IMR-90 (cell line): ENCODE results near the gene BNIP3. TPM values are rescaled to one million over a fixed set of nuclear protein-coding genes. Genes with fewer than 3 reads are reported as not detected.

Source experiments
- ATAC-seq: fragments of 200-7000 bp; cut with Tn5 transposase; 2 replicates; pipeline ENCODE4 v1.9.1; 2020; ENCODE audit warnings: low read depth, mild to moderate bottlenecking, moderate library complexity
- BruUV-seq: library from RNA; stranded (reverse); fragments of 400-500 nt; replicated peaks from 2 replicates; lab custom pipeline; 2021; lab: Mats Ljungman, UMichigan
- CTCF ChIA-PET: fragments of 300-600 bp; formaldehyde crosslinking; extraction: SDS; loops from one replicate; lab custom pipeline; 2021; ENCODE audit warnings: antibody characterized with exemption; lab: Yijun Ruan, JAX
- POLR2A ChIA-PET: fragments of 300-600 bp; sonication (Branson Sonifier 250); formaldehyde crosslinking; loops from one replicate; lab custom pipeline; 2022; ENCODE audit warnings: antibody characterized with exemption; ENCODE audit not compliant: unreplicated experiment; lab: Charles Lee
- DNase-seq: peaks from one replicate; pipeline ENCODE4 v3.0.0; 2013
- H2AFZ ChIP-seq: replicated peaks from 2 replicates; pipeline ENCODE3; 2013; ENCODE audit warnings: low read length, mild to moderate bottlenecking; ENCODE audit not compliant: poor library complexity
- H2AK5ac ChIP-seq: 2 replicates; pipeline ENCODE4 v1.6.1; 2013; ENCODE audit warnings: low read depth, low read length, inconsistent platforms
- H2AK9ac ChIP-seq: replicated peaks from 2 replicates; pipeline ENCODE3; 2013; ENCODE audit warnings: mild to moderate bottlenecking, low read depth, low read length, moderate library complexity; ENCODE audit not compliant: poor library complexity
- H2BK120ac ChIP-seq: 2 replicates; pipeline ENCODE4 v1.6.1; 2013; ENCODE audit warnings: low read depth, low read length, inconsistent platforms
- H2BK15ac ChIP-seq: 3 replicates; pipeline ENCODE4 v1.6.1; 2013; ENCODE audit warnings: low read depth, low read length, inconsistent platforms
- H2BK20ac ChIP-seq: 2 replicates; pipeline ENCODE4 v1.6.1; 2013; ENCODE audit warnings: low read depth, mild to moderate bottlenecking, inconsistent platforms, low read length, moderate library complexity
- H2BK5ac ChIP-seq: 2 replicates; pipeline ENCODE4 v1.6.1; 2013; ENCODE audit warnings: mild to moderate bottlenecking, low read depth, low read length, inconsistent platforms; ENCODE audit not compliant: poor library complexity, severe bottlenecking
- H3K14ac ChIP-seq: replicated peaks from 2 replicates; pipeline ENCODE4 v1.6.1; 2013; ENCODE audit warnings: low read depth, low read length, inconsistent platforms
- H3K18ac ChIP-seq: 2 replicates; pipeline ENCODE4 v1.6.1; 2013; ENCODE audit warnings: low read depth, low read length, control low read depth
- H3K23ac ChIP-seq: 2 replicates; pipeline ENCODE4 v1.6.1; 2013; ENCODE audit warnings: low read depth, low read length, inconsistent platforms
- H3K27ac ChIP-seq: 2 replicates; pipeline ENCODE4 v1.5.1; 2013; ENCODE audit warnings: mild to moderate bottlenecking, control low read depth, low read length; ENCODE audit not compliant: insufficient read depth
- H3K27me3 ChIP-seq: 2 replicates; pipeline ENCODE4 v1.6.1; 2013; ENCODE audit warnings: low read length; ENCODE audit not compliant: control insufficient read depth, insufficient read depth
- H3K36me3 ChIP-seq: 2 replicates; pipeline ENCODE4 v1.6.1; 2013; ENCODE audit warnings: low read length, mixed read lengths; ENCODE audit not compliant: control insufficient read depth, insufficient read depth
- H3K4ac ChIP-seq: 2 replicates; pipeline ENCODE4 v1.6.1; 2013; ENCODE audit warnings: low read depth, low read length, inconsistent platforms
- H3K4me1 ChIP-seq: 2 replicates; pipeline ENCODE4 v1.6.1; 2013; ENCODE audit warnings: low read length, mixed read lengths; ENCODE audit not compliant: control insufficient read depth, insufficient read depth
- H3K4me2 ChIP-seq: 2 replicates; pipeline ENCODE4 v1.6.1; 2013; ENCODE audit warnings: low read depth, mild to moderate bottlenecking, control low read depth, low read length, moderate library complexity
- H3K4me3 ChIP-seq: 2 replicates; pipeline ENCODE4 v1.5.1; 2013; ENCODE audit warnings: low read depth, mild to moderate bottlenecking, control low read depth, low read length, moderate library complexity; ENCODE audit not compliant: insufficient read depth
- H3K56ac ChIP-seq: 2 replicates; pipeline ENCODE4 v1.6.1; 2013; ENCODE audit warnings: low read length, inconsistent platforms; ENCODE audit not compliant: insufficient read depth; ENCODE audit errors: extremely low read depth
- H3K79me1 ChIP-seq, 2 experiments: 2 replicates each; pipeline ENCODE4 v1.6.1; 2013; ENCODE audit warnings: low read length in 2 of 2, inconsistent platforms in 1 of 2, low read depth in 1 of 2
- H3K9ac ChIP-seq: 2 replicates; pipeline ENCODE4 v1.6.1; 2013; ENCODE audit warnings: low read depth, low read length, control low read depth
- H3K9me1 ChIP-seq: 2 replicates; pipeline ENCODE4 v1.6.1; 2013; ENCODE audit warnings: low read length, inconsistent platforms; ENCODE audit not compliant: insufficient read depth
- H3K9me3 ChIP-seq: 2 replicates; pipeline ENCODE4 v1.6.1; 2013; ENCODE audit warnings: low read length; ENCODE audit not compliant: control insufficient read depth, insufficient read depth
- H4K20me1 ChIP-seq: 2 replicates; pipeline ENCODE4 v1.6.1; 2013; ENCODE audit warnings: low read length, inconsistent platforms; ENCODE audit not compliant: insufficient read depth
- H4K5ac ChIP-seq: 2 replicates; pipeline ENCODE4 v1.6.1; 2013; ENCODE audit warnings: mild to moderate bottlenecking, low read depth, low read length, control low read depth
- H4K8ac ChIP-seq, 2 experiments: 2 replicates each; pipeline ENCODE4 v1.6.1; 2013; ENCODE audit warnings: low read depth in 2 of 2, low read length in 2 of 2, control low read depth in 1 of 2, inconsistent platforms in 1 of 2
- H4K91ac ChIP-seq: 2 replicates; pipeline ENCODE4 v1.6.1; 2013; ENCODE audit warnings: low read depth, low read length, inconsistent platforms; ENCODE audit not compliant: insufficient read depth
- BHLHE40 ChIP-seq: fragments of 150-350 bp; IDR thresholded peaks from 2 replicates; pipeline ENCODE4 v1.6.1; 2016; ENCODE audit warnings: mild to moderate bottlenecking, low read depth, low read length
- CEBPB ChIP-seq: IDR thresholded peaks from 2 replicates; pipeline ENCODE4 v1.6.1; 2012; ENCODE audit warnings: low read depth, low read length, improper control_type of control experiment
- CHD1 ChIP-seq: IDR thresholded peaks from 2 replicates; pipeline ENCODE4 v1.6.1; 2012; ENCODE audit warnings: low read depth, low read length, improper control_type of control experiment
- ELK1 ChIP-seq: fragments of 150-350 bp; IDR thresholded peaks from 2 replicates; pipeline ENCODE4 v1.6.1; 2016; ENCODE audit warnings: low read depth, mild to moderate bottlenecking, low read length, moderate library complexity, borderline replicate concordance
- FOS ChIP-seq: fragments of 150-350 bp; IDR thresholded peaks from 2 replicates; pipeline ENCODE4 v1.6.1; 2016; ENCODE audit warnings: low read depth, low read length
- MAZ ChIP-seq: IDR thresholded peaks from 2 replicates; pipeline ENCODE4 v1.6.1; 2012; ENCODE audit warnings: low read depth, mild to moderate bottlenecking, low read length, improper control_type of control experiment, moderate library complexity, borderline replicate concordance
- NFE2L2 ChIP-seq: fragments of 150-350 bp; IDR thresholded peaks from 2 replicates; pipeline ENCODE4 v1.6.1; 2016; ENCODE audit warnings: low read depth, mild to moderate bottlenecking, low read length
- RAD21 ChIP-seq: IDR thresholded peaks from 2 replicates; pipeline ENCODE4 v1.6.1; 2012; ENCODE audit warnings: low read length, improper control_type of control experiment
- RFX5 ChIP-seq: IDR thresholded peaks from 2 replicates; pipeline ENCODE4 v1.8.0; 2012; ENCODE audit warnings: low read depth, mild to moderate bottlenecking, low read length, moderate library complexity
- USF2 ChIP-seq: fragments of 150-350 bp; IDR thresholded peaks from 2 replicates; pipeline ENCODE4 v1.6.1; 2017; ENCODE audit warnings: mild to moderate bottlenecking, antibody characterized with exemption, low read length, low read depth
- WGBS, 2 experiments: methylation state at CpG; one replicate each; pipeline versions ENCODE4 v1.1.5 to v1.1.7; 2013; ENCODE audit warnings: missing lambda C conversion rate in 2 of 2; ENCODE audit not compliant: insufficient read length in 1 of 2; ENCODE audit errors: extremely low coverage in 2 of 2; 5-methylcytosine and 5-hydroxymethylcytosine counted together
- dilution Hi-C: fragments of 300-500 bp; cut with HindIII; formaldehyde crosslinking; loops from one replicate; pipeline ENCODE4 v1.14.3; 2018; ENCODE audit warnings: low sequenced_read_pairs; ENCODE audit not compliant: unreplicated experiment
- in situ Hi-C: fragments of 300-500 bp; cut with MboI; formaldehyde crosslinking; loops from 3 replicates; pipeline ENCODE4 v1.14.3; 2019; ENCODE audit warnings: low sequenced_read_pairs, inconsistent platforms, mixed read lengths
- intact Hi-C: fragments of 100-400 bp; cut with micrococcal nuclease; formaldehyde crosslinking; loops from 2 replicates; pipeline ENCODE4 v1.10.0; 2022
- polyA plus RNA-seq, 3 experiments: library from polyadenylated mRNA; depleted of rRNA; stranded (reverse); fragments of >200 nt; gene quantifications; 2 replicates each; pipeline ENCODE4 v1.2.3, GENCODE V29; 2012; ENCODE audit warnings: low replicate concordance in 1 of 3
- total RNA-seq: library from RNA; depleted of rRNA; stranded (reverse); fragments of >200 nt; gene quantifications from 2 replicates; pipeline ENCODE4 v1.2.3, GENCODE V29; 2012
- TF ChIP-seq, protein P1 (sequence below): conservative IDR thresholded peaks from 2 replicates; pipeline ENCODE4 v1.5.1; 2012; ENCODE audit warnings: mild to moderate bottlenecking, low read depth, low read length, improper control_type of control experiment

The BNIP3 gene
- total and polyA plus RNA-seq, 2 of the 4 experiments (the other 2 are of a cell fraction), result 134 to 211 TPM

- WGBS, 2 experiments, result 60% methylated on average over 8 of the region's 16 CpGs; no CpG with 5 or more reads in 1 of the 2 experiments
- no peak for ATAC-seq
- H3K9ac ChIP-seq, result no peak overlapping the region
- no peak overlapping the region for H2BK15ac ChIP-seq
- H3K4ac ChIP-seq, result no peak overlapping the region
- H2BK120ac ChIP-seq, result no peak overlapping the region
- peaks cover 30% of the 10 kb centered on the region; the same call in 1 of the 2 replicates for H3K27me3 ChIP-seq
- no peak overlapping the region for H3K27ac ChIP-seq
- ChIA-PET POLR2A (no interaction called here), CTCF (no interaction called here)
- no peaks in the 10 kb centered on the region for H3K79me1 ChIP-seq
- TF ChIP-seq CHD1 (no peak), FOS (no peak), MAZ (no peak), NFE2L2 (no peak), CEBPB (no peak), ELK1 (no peak), RFX5 (no peak), USF2 (no peak), RAD21 (no peak), BHLHE40 (no peak)
- TF ChIP-seq, protein P1, sequence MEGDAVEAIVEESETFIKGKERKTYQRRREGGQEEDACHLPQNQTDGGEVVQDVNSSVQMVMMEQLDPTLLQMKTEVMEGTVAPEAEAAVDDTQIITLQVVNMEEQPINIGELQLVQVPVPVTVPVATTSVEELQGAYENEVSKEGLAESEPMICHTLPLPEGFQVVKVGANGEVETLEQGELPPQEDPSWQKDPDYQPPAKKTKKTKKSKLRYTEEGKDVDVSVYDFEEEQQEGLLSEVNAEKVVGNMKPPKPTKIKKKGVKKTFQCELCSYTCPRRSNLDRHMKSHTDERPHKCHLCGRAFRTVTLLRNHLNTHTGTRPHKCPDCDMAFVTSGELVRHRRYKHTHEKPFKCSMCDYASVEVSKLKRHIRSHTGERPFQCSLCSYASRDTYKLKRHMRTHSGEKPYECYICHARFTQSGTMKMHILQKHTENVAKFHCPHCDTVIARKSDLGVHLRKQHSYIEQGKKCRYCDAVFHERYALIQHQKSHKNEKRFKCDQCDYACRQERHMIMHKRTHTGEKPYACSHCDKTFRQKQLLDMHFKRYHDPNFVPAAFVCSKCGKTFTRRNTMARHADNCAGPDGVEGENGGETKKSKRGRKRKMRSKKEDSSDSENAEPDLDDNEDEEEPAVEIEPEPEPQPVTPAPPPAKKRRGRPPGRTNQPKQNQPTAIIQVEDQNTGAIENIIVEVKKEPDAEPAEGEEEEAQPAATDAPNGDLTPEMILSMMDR, result no peak
- in situ Hi-C loops (loop anchor here (5.0 to 25.0 kb wide), 2 partner anchors 134 to 1834 kb away; no protein-coding TSS in a partner anchor), intact Hi-C loops (loop anchor here (2.0 to 5.0 kb wide), 2 partner anchors 49 to 119 kb away; partner anchors contain the start of gene PPP2R2D), dilution Hi-C loops (no loop called here)
- no peak overlapping the region for H4K8ac ChIP-seq
- no peak overlapping the region for H2BK20ac ChIP-seq
- no peak overlapping the region for H2AFZ ChIP-seq
- H3K23ac ChIP-seq, result no peak overlapping the region
- H3K4me1 ChIP-seq, result no peaks in the 10 kb centered on the region
- no peaks in the 10 kb centered on the region for H3K9me3 ChIP-seq
- H4K5ac ChIP-seq, result no peak overlapping the region
- no peak overlapping the region for H2AK9ac ChIP-seq
- H3K36me3 ChIP-seq, result no peaks in the 10 kb centered on the region
- no peak overlapping the region for H3K18ac ChIP-seq
- H2BK5ac ChIP-seq, result no peak overlapping the region
- no peaks in the 10 kb centered on the region for H3K9me1 ChIP-seq
- no peak overlapping the region for H3K4me3 ChIP-seq
- no peak overlapping the region for H4K91ac ChIP-seq
- H2AK5ac ChIP-seq, result no peak overlapping the region
- no peaks in the 10 kb centered on the region for H4K20me1 ChIP-seq
- no peak overlapping the region for H3K4me2 ChIP-seq
- H3K14ac ChIP-seq, result no peak overlapping the region
- H3K56ac ChIP-seq, result no peak overlapping the region
- no peak for DNase-seq
- no TSS peak for BruUV-seq
Observed at GRCh38 chr10:132021504-132022143, 39.9 kb upstream of the BNIP3 start.
